Parathyroid adenoma (tissue), 2 donors: ENCODE results near the gene HMGCS2.

Experiments used
- H2AFZ ChIP-seq: fragments of 300-600 bp; sonication (generic); one replicate; pipeline ENCODE4 v1.7.0; 2017; ENCODE audit warnings: antibody characterized with exemption, mild to moderate bottlenecking
- H3K27ac ChIP-seq: fragments of 300-600 bp; sonication (generic); one replicate; pipeline ENCODE4 v1.7.0; 2017
- H3K27me3 ChIP-seq: fragments of 300-600 bp; sonication (generic); one replicate; pipeline ENCODE4 v1.7.0; 2017; ENCODE audit warnings: low read length; ENCODE audit not compliant: control insufficient read depth, insufficient read depth
- H3K36me3 ChIP-seq: fragments of 300-600 bp; sonication (generic); one replicate; pipeline ENCODE4 v1.7.0; 2017; ENCODE audit warnings: low read length; ENCODE audit not compliant: control insufficient read depth, insufficient read depth
- H3K4me1 ChIP-seq: fragments of 300-600 bp; sonication (generic); one replicate; pipeline ENCODE4 v1.7.0; 2017; ENCODE audit warnings: control low read depth
- H3K4me2 ChIP-seq: fragments of 300-600 bp; sonication (generic); one replicate; pipeline ENCODE4 v1.7.0; 2017; ENCODE audit warnings: low read length
- H3K4me3 ChIP-seq: fragments of 300-600 bp; sonication (generic); one replicate; pipeline ENCODE4 v1.7.0; 2017; ENCODE audit warnings: low read depth, low read length
- H3K79me2 ChIP-seq: fragments of 300-600 bp; sonication (generic); one replicate; pipeline ENCODE4 v1.7.0; 2017; ENCODE audit warnings: control low read depth
- H3K9ac ChIP-seq: fragments of 300-600 bp; sonication (generic); one replicate; pipeline ENCODE4 v1.7.0; 2017; ENCODE audit warnings: mild to moderate bottlenecking
- H3K9me3 ChIP-seq: fragments of 300-600 bp; sonication (generic); one replicate; pipeline ENCODE4 v1.7.0; 2017; ENCODE audit warnings: low read length; ENCODE audit not compliant: control insufficient read depth
- CTCF ChIP-seq: fragments of 300-600 bp; sonication (generic); IDR thresholded peaks from one replicate; pipeline ENCODE4 v1.7.0; 2017; ENCODE audit warnings: antibody characterized with exemption, mild to moderate bottlenecking
- donor health status: primary hyperparathyroidism.

Gene HMGCS2

GRCh38 chr1:119752592-119752991 lies 16.1 kb downstream of the HMGCS2 start:
- no peak overlapping the region for H2AFZ ChIP-seq
- no peaks in the 10 kb centered on the region for H3K9me3 ChIP-seq
- peaks cover 9% of the 10 kb centered on the region for H3K4me1 ChIP-seq
- H3K4me3 ChIP-seq, result no peak overlapping the region
- no peaks in the 10 kb centered on the region for H3K79me2 ChIP-seq
- TF ChIP-seq CTCF, result no peak
- no peak overlapping the region for H3K4me2 ChIP-seq
- H3K36me3 ChIP-seq, result no peaks in the 10 kb centered on the region
- H3K27ac ChIP-seq, result no peak overlapping the region
- H3K27me3 ChIP-seq, result no peaks in the 10 kb centered on the region
- H3K9ac ChIP-seq, result no peak overlapping the region

- Histone ChIP-seq H3K4me1 (peaks cover 17% of the 10 kb centered on the region), H3K36me3 (no peaks in the 10 kb centered on the region), H3K9ac (no peak overlapping the region), H3K27me3 (no peaks in the 10 kb centered on the region), H3K9me3 (no peaks in the 10 kb centered on the region), H3K27ac (no peak overlapping the region), H2AFZ (no peak overlapping the region), H3K79me2 (no peaks in the 10 kb centered on the region), H3K4me3 (no peak overlapping the region), H3K4me2 (no peak overlapping the region)
- TF ChIP-seq CTCF, result no peak
Measured at GRCh38 chr1:119748040-119748439, 20.7 kb downstream of the HMGCS2 start.

- Histone ChIP-seq H3K9ac (no peak overlapping the region), H3K27me3 (no peaks in the 10 kb centered on the region), H3K4me2 (no peak overlapping the region), H3K27ac (no peak overlapping the region), H2AFZ (no peak overlapping the region), H3K79me2 (no peaks in the 10 kb centered on the region), H3K36me3 (no peaks in the 10 kb centered on the region), H3K9me3 (no peaks in the 10 kb centered on the region), H3K4me1 (peaks cover 17% of the 10 kb centered on the region), H3K4me3 (no peak overlapping the region)
- no peak for TF ChIP-seq CTCF
Measured at GRCh38 chr1:119747451-119747850, 21.3 kb downstream of the HMGCS2 start.

- Histone ChIP-seq H3K9me3 (no peaks in the 10 kb centered on the region), H3K27ac (no peak overlapping the region), H2AFZ (no peak overlapping the region), H3K36me3 (no peaks in the 10 kb centered on the region), H3K4me3 (no peak overlapping the region), H3K79me2 (no peaks in the 10 kb centered on the region), H3K9ac (no peak overlapping the region), H3K4me2 (no peak overlapping the region), H3K4me1 (peaks cover 21% of the 10 kb centered on the region), H3K27me3 (no peaks in the 10 kb centered on the region)
- TF ChIP-seq CTCF, result no peak
Measured at GRCh38 chr1:119745034-119745433, 23.7 kb downstream of the HMGCS2 start.

GRCh38 chr1:119744598-119744942 lies 24.1 kb downstream of the HMGCS2 start:
- no peaks in the 10 kb centered on the region for H3K36me3 ChIP-seq
- H3K79me2 ChIP-seq, result no peaks in the 10 kb centered on the region
- H3K4me1 ChIP-seq, result peaks cover 19% of the 10 kb centered on the region
- no peak overlapping the region for H3K9ac ChIP-seq
- H3K27ac ChIP-seq, result no peak overlapping the region
- no peaks in the 10 kb centered on the region for H3K9me3 ChIP-seq
- H3K27me3 ChIP-seq, result no peaks in the 10 kb centered on the region
- TF ChIP-seq CTCF, result no peak
- no peak overlapping the region for H3K4me2 ChIP-seq
- no peak overlapping the region for H3K4me3 ChIP-seq
- H2AFZ ChIP-seq, result no peak overlapping the region
